ENCODE measurements around the gene ANO7. TPM values are rescaled to one million over a fixed set of nuclear protein-coding genes. Genes with fewer than 3 reads are reported as not detected.

ANO7 gene
- total and polyA plus RNA-seq, 11 donors = 0.67 to 3.0 (median 1.1) TPM

- DNase-seq (peak; percentile 95 to 97 (median 96)), ATAC-seq (peak; percentile 94 to 98 (median 97))
- Histone ChIP-seq H3K9me3 (no peaks in the 10 kb centered on the region), H3K4me1 (peaks cover 0 to 23% (median 15%) of the 10 kb centered on the region in 12 donors), H3K4me3 (peak within 1 kb of the TSS; percentile 69 to 100 (median 90)), H3K27me3 (no peaks in the 10 kb centered on the region), H3K27ac (peak within 1 kb of the TSS; percentile 29 to 87 (median 84)), H3K36me3 (peaks cover 0 to 18% (median 9%) of the 10 kb centered on the region in 9 donors)
- intact Hi-C loops (cut with DNase I) = loop anchor here in 5 of 10 donors (1.0 to 10.0 kb wide), 6 partner anchors 11 to 485 kb away; partner anchors contain the start of genes MTERF4 (in 2 of the 5), ATG4B (in 1 of the 5) and THAP4 (in 1 of the 5)
- WGBS, 4 donors = 0% methylated on average over 41 to 73 of the region's 73 CpGs
- TF ChIP-seq POLR2A (IDR thresholded peaks at IDR 0.05) = peak in 1 of 2 donors; percentile 80
- TF ChIP-seq, protein P1, sequence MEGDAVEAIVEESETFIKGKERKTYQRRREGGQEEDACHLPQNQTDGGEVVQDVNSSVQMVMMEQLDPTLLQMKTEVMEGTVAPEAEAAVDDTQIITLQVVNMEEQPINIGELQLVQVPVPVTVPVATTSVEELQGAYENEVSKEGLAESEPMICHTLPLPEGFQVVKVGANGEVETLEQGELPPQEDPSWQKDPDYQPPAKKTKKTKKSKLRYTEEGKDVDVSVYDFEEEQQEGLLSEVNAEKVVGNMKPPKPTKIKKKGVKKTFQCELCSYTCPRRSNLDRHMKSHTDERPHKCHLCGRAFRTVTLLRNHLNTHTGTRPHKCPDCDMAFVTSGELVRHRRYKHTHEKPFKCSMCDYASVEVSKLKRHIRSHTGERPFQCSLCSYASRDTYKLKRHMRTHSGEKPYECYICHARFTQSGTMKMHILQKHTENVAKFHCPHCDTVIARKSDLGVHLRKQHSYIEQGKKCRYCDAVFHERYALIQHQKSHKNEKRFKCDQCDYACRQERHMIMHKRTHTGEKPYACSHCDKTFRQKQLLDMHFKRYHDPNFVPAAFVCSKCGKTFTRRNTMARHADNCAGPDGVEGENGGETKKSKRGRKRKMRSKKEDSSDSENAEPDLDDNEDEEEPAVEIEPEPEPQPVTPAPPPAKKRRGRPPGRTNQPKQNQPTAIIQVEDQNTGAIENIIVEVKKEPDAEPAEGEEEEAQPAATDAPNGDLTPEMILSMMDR (IDR thresholded peaks at IDR 0.05) = peak in 2 of 12 donors; percentile 30 to 37
These were observed 38.4 kb upstream of the ANO7 start, which contains the start of gene PPP1R7 for GRCh38 chr2:241149925-241150659. Gene PPP1R7 (plus strand): TSS chr2:241150467. CDS start chr2:241150496, 29 bp downstream.

- Histone ChIP-seq H3K27ac (peak overlapping the region; percentile 29 to 87 (median 84)), H3K27me3 (no peaks in the 10 kb centered on the region), H3K4me1 (peaks cover 0 to 23% (median 15%) of the 10 kb centered on the region in 12 donors), H3K4me3 (peak overlapping the region; percentile 69 to 100 (median 90)), H3K36me3 (peaks cover 0 to 24% (median 17%) of the 10 kb centered on the region in 9 donors), H3K9me3 (no peaks in the 10 kb centered on the region)
- 7 to 13% (median 9%) methylated on average over 21 to 37 of the region's 37 CpGs for WGBS, 4 donors
- ATAC-seq = peak in 2 of 4 donors; percentile 23 to 28
- intact Hi-C loops (cut with DNase I) = loop anchor here in 3 of 10 donors (1.0 to 10.0 kb wide), 4 partner anchors 10 to 484 kb away; partner anchors contain the start of genes ATG4B (in 1 of the 3) and THAP4 (in 1 of the 3)
- DNase-seq = peak in 1 of 5 donors; percentile 61
- no peak for TF ChIP-seq POLR2A (IDR thresholded peaks at IDR 0.05)
- TF ChIP-seq, protein P1 (IDR thresholded peaks at IDR 0.05) = no peak
These were observed 37.6 kb upstream of the ANO7 start for GRCh38 chr2:241150660-241151530.

DNA sequence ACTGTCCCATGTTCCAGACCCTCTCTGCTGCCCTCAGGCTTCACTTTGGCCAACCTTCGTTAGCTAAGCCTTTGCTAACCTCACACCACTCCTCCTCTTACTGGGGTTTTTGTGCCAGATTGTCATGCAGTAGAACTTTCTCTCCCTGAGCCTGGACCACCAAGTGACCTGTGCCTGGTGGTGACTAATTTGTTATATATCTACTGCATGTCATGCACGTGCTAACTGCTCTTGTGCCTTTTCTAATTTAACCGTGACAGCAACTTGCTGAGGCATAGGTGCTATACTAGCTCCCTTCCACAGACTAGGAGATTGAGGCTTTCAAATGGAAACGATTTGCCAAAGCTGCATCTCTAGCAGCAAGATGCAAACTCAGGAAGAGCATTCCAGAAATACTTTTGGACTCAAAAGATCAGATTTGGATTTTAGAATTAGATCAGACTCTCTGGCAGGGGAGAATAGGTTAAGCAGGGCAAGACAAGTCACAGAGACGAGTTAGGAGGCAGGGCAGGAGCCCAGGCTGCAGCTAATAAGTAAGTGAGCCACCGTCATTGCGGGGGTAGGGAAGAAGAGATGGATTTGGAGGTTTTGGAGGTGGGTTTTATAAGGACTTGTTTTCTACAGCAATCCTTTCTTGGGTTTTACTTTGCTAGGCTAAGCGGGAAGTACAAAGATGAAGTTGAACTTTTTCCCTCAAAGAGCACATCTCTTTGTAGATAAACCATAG is 36.4 kb upstream of the ANO7 start:
- intact Hi-C loops (cut with DNase I) = loop anchor here in 3 of 10 donors (2.0 to 10.0 kb wide), 4 partner anchors 60 to 483 kb away; partner anchors contain the start of genes ATG4B (in 1 of the 3) and THAP4 (in 1 of the 3)
- TF ChIP-seq, protein P1 (IDR thresholded peaks at IDR 0.05) = no peak
- TF ChIP-seq POLR2A (IDR thresholded peaks at IDR 0.05) = no peak
- Histone ChIP-seq H3K27ac (no peak overlapping the region), H3K27me3 (no peaks in the 10 kb centered on the region), H3K4me3 (no peak overlapping the region), H3K9me3 (no peaks in the 10 kb centered on the region), H3K36me3 (peaks cover 0 to 32% (median 20%) of the 10 kb centered on the region in 9 donors), H3K4me1 (peaks cover 0 to 23% (median 15%) of the 10 kb centered on the region in 12 donors)
- whole genome bisulfite sequencing, 4 donors = 73 to 78% (median 76%) methylated on average over 8 of the region's 8 CpGs
- DNase-seq = no peak
- ATAC-seq = no peak
